ENCODE data around the gene BASP1.
A peak's percentile ranks its signal among the peaks of the same experiment; 100 is the strongest.

Gene BASP1

DNA sequence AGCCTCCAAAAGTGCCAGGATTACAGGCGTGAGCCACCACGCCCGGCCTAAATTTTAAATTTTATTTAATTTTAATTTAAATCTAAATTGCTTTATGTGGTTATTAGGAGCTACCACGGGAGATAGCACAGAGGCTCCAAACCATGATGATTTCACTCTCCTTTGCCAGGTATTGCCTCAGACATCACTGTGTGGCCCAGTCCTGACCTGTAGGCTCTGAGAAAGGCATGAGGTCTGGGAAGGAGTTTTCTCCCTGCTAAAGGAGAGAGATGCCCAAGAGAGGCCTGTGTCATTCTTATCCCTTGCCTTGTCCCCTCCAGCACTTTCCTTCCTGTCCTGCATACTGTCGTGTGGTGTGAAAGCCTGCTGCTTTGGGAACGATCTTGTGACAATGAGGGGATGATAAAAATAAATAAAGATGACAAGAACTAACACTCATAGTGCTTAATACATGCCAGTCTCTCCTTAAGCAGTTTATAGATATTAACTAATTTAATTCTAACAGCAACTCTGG is 37.0 kb upstream of the BASP1 start (continued):
- TF ChIP-seq POU6F1 (CRISPR knock-in tag; IDR thresholded peaks at IDR 0.05; ENCODE audit: borderline replicate concordance, low read depth) (no peak), TOX (CRISPR knock-in tag; IDR thresholded peaks at IDR 0.05; ENCODE audit: borderline replicate concordance) (no peak), ZNF70 (CRISPR knock-in tag; IDR thresholded peaks at IDR 0.05) (no peak), ISL1 (CRISPR knock-in tag; IDR thresholded peaks at IDR 0.05) (no peak)
- TF ChIP-seq, protein P1, sequence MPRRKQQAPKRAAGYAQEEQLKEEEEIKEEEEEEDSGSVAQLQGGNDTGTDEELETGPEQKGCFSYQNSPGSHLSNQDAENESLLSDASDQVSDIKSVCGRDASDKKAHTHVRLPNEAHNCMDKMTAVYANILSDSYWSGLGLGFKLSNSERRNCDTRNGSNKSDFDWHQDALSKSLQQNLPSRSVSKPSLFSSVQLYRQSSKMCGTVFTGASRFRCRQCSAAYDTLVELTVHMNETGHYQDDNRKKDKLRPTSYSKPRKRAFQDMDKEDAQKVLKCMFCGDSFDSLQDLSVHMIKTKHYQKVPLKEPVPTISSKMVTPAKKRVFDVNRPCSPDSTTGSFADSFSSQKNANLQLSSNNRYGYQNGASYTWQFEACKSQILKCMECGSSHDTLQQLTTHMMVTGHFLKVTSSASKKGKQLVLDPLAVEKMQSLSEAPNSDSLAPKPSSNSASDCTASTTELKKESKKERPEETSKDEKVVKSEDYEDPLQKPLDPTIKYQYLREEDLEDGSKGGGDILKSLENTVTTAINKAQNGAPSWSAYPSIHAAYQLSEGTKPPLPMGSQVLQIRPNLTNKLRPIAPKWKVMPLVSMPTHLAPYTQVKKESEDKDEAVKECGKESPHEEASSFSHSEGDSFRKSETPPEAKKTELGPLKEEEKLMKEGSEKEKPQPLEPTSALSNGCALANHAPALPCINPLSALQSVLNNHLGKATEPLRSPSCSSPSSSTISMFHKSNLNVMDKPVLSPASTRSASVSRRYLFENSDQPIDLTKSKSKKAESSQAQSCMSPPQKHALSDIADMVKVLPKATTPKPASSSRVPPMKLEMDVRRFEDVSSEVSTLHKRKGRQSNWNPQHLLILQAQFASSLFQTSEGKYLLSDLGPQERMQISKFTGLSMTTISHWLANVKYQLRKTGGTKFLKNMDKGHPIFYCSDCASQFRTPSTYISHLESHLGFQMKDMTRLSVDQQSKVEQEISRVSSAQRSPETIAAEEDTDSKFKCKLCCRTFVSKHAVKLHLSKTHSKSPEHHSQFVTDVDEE (CRISPR knock-in tag; IDR thresholded peaks at IDR 0.05): no peak

DNA sequence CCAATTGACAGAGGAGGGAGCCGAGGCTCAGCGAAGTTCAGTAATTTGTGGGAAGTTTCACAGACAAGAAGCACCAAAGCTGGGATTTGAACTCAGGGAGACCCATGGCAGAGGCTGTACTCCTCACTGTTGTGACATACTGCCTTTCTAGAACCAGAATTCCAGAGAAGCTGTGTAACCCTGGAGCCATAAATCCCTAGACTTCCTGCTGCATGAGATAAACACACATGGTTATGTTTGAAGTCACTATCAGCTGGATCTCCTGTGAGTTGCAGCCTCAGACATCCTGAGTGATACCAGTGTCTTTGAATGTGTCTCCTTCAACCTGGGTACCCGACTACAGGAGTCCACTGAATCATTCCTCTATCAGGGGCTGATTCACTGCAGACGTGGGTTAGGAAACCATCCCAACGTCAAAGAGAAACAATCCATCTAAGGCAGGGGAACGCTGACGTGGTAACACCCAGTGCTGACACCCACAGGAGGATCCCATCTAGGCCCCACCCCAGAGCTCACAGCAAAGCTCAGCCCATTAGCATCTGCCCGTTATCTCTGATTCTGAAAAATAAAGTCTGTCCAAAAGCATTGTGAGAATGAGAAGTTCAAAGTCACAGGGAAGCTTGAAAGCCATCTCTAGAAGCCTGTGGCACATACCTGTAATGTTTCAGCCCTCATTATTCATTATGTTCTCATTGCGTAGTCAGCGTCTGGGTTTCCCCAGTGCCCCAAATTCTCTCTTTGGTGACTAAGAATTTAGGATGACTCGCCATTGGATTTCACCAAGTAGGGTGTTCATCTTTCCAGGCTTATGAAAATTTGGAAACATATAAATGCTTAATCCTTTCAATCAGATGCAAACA is 36.3 kb upstream of the BASP1 start:
- TF ChIP-seq CSDC2 (CRISPR knock-in tag; IDR thresholded peaks at IDR 0.05) (no peak), TOX (CRISPR knock-in tag; IDR thresholded peaks at IDR 0.05; ENCODE audit: borderline replicate concordance) (peak; percentile 64; the same call in 1 of the 2 replicates), ZNF8 (CRISPR knock-in tag; IDR thresholded peaks at IDR 0.05) (no peak), BACH2 (CRISPR knock-in tag; IDR thresholded peaks at IDR 0.05; ENCODE audit: borderline replicate concordance) (no peak), ARNTL (CRISPR knock-in tag; IDR thresholded peaks at IDR 0.05; ENCODE audit: borderline replicate concordance, low read depth) (no peak), CREB5 (CRISPR knock-in tag; IDR thresholded peaks at IDR 0.05; ENCODE audit: low read depth) (0 out of 2 replicates have a peak, but pooled peaks have one; percentile 14), POU6F1 (CRISPR knock-in tag; IDR thresholded peaks at IDR 0.05; ENCODE audit: borderline replicate concordance, low read depth) (0 out of 2 replicates have a peak, but pooled peaks have one; percentile 66), ZC3H10 (CRISPR knock-in tag; IDR thresholded peaks at IDR 0.05) (peak; percentile 72; the same call in 1 of the 2 replicates), ZNF70 (CRISPR knock-in tag; IDR thresholded peaks at IDR 0.05) (no peak)
- ATAC-seq: peak; percentile 90

DNA sequence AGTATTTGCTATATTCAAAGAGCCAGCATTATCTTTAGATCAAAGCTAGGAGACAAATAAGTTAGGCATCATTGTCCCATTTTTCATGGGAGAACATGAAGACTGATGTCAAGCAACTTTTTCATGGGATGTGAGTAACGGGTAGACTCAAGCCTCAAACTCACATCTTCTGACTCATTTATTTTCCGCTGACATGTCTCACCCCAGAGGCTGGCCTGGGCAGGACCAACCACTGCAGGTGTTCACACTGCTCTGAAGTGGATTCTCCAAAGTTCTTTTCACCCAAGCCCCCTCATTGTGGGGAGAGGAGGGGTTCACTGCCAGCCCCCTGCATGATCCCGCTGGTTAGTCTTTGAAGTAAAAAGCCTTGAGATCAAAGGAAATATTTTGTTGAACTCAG is 34.9 kb upstream of the BASP1 start:
- no peak for ATAC-seq
- no peak for TF ChIP-seq PATZ1 (CRISPR knock-in tag; IDR thresholded peaks at IDR 0.05; ENCODE audit: borderline replicate concordance)

DNA sequence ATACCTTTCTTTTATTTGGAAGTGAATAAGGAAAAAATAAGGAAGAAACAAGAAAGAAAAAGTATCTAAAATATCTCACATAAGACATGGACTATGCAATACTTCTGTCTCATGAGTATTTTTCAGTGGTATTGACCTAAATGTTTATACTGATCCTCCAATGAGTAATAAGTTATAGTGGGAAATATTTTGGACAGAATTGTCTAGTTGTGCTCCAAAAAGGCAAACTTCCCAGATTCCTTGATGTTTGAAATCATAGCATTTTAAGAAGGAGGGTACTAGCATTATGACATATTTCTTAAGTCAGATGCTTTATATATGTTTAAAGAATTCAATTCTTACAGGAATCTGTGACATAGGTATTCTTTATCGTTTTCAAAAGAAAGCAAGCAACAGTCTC is 34.5 kb upstream of the BASP1 start:
- no peak for ATAC-seq

More for the DNA sequence above, 34.5 kb upstream of the BASP1 start:
- TF ChIP-seq PATZ1 (CRISPR knock-in tag; IDR thresholded peaks at IDR 0.05; ENCODE audit: borderline replicate concordance) (no peak), ZNF8 (CRISPR knock-in tag; IDR thresholded peaks at IDR 0.05) (no peak), ZFP3 (CRISPR knock-in tag; IDR thresholded peaks at IDR 0.05) (no peak), ZC3H10 (CRISPR knock-in tag; IDR thresholded peaks at IDR 0.05) (no peak), BACH2 (CRISPR knock-in tag; IDR thresholded peaks at IDR 0.05; ENCODE audit: borderline replicate concordance) (no peak), ESRRG (CRISPR knock-in tag; IDR thresholded peaks at IDR 0.05) (no peak)
